Ishikawa (cell line): Measurements from ENCODE around the gene CACNA2D3.

ENCODE experiments used
- CEBPB ChIP-seq: IDR thresholded peaks from 2 replicates; pipeline ENCODE4 v1.6.1; 2012
- CREB1 ChIP-seq: IDR thresholded peaks from 2 replicates; pipeline ENCODE4 v1.6.1; 2012; ENCODE audit warnings: low read depth
- EGR1 ChIP-seq: IDR thresholded peaks from 2 replicates; pipeline ENCODE4 v1.6.1; 2012
- EP300 ChIP-seq: IDR thresholded peaks from 2 replicates; pipeline ENCODE4 v1.6.1; 2012; ENCODE audit warnings: borderline replicate concordance
- FOXM1 ChIP-seq: IDR thresholded peaks from 2 replicates; pipeline ENCODE4 v1.6.1; 2012; ENCODE audit warnings: low read depth, borderline replicate concordance
- NFIC ChIP-seq: IDR thresholded peaks from 2 replicates; pipeline ENCODE4 v1.6.1; 2012
- RAD21 ChIP-seq: IDR thresholded peaks from 2 replicates; pipeline ENCODE4 v1.6.1; 2012; ENCODE audit warnings: low read depth
- TAF1 ChIP-seq: IDR thresholded peaks from 2 replicates; pipeline ENCODE4 v1.6.1; 2012; ENCODE audit warnings: low read depth, mild to moderate bottlenecking
- TCF12 ChIP-seq: IDR thresholded peaks from 2 replicates; pipeline ENCODE4 v1.6.1; 2012; ENCODE audit warnings: low read depth
- TEAD4 ChIP-seq: IDR thresholded peaks from 2 replicates; pipeline ENCODE4 v1.6.1; 2012
- USF1 ChIP-seq: IDR thresholded peaks from 2 replicates; pipeline ENCODE4 v1.6.1; 2012
- YY1 ChIP-seq: IDR thresholded peaks from 2 replicates; pipeline ENCODE4 v1.6.1; 2012; ENCODE audit warnings: low read depth
- ZBTB7A ChIP-seq: IDR thresholded peaks from 2 replicates; pipeline ENCODE4 v1.6.1; 2012; ENCODE audit warnings: low read depth
- TF ChIP-seq, protein P1 (sequence below): IDR thresholded peaks from 2 replicates; pipeline ENCODE4 v1.6.1; 2012; ENCODE audit warnings: low read depth, mild to moderate bottlenecking
- TF ChIP-seq, protein P2 (sequence below): IDR thresholded peaks from 2 replicates; pipeline ENCODE4 v1.6.1; 2012

The CACNA2D3 gene

GRCh38 chr3:54212723-54213122, 90.4 kb downstream of the CACNA2D3 start:
- TF ChIP-seq YY1: no peak
- TF ChIP-seq, protein P1, sequence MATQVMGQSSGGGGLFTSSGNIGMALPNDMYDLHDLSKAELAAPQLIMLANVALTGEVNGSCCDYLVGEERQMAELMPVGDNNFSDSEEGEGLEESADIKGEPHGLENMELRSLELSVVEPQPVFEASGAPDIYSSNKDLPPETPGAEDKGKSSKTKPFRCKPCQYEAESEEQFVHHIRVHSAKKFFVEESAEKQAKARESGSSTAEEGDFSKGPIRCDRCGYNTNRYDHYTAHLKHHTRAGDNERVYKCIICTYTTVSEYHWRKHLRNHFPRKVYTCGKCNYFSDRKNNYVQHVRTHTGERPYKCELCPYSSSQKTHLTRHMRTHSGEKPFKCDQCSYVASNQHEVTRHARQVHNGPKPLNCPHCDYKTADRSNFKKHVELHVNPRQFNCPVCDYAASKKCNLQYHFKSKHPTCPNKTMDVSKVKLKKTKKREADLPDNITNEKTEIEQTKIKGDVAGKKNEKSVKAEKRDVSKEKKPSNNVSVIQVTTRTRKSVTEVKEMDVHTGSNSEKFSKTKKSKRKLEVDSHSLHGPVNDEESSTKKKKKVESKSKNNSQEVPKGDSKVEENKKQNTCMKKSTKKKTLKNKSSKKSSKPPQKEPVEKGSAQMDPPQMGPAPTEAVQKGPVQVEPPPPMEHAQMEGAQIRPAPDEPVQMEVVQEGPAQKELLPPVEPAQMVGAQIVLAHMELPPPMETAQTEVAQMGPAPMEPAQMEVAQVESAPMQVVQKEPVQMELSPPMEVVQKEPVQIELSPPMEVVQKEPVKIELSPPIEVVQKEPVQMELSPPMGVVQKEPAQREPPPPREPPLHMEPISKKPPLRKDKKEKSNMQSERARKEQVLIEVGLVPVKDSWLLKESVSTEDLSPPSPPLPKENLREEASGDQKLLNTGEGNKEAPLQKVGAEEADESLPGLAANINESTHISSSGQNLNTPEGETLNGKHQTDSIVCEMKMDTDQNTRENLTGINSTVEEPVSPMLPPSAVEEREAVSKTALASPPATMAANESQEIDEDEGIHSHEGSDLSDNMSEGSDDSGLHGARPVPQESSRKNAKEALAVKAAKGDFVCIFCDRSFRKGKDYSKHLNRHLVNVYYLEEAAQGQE: no peak

DNA sequence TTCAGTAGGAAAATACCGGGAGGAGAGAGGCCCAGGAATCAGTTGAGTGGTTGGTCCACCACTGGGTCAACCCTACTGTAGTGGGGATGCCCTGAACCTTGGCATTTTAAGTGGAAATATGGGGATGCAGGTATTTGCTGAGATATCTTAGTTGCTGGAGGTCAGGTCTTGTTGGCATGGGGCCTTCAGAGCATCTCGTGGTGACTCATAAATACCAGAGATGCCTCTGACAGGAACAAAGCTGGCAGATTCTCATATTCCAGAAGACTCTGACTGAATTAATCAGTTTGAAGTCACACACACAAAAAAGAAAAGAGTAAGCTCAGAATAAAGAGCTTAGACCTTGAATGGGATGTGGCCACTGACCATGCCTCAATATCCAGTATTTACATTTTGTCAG, 91.6 kb downstream of the CACNA2D3 start:
- TF ChIP-seq YY1 (no peak), CEBPB (no peak), USF1 (no peak), CREB1 (no peak), FOXM1 (no peak), EP300 (no peak), RAD21 (no peak), TCF12 (no peak), EGR1 (no peak), NFIC (no peak), TEAD4 (no peak), TAF1 (no peak), ZBTB7A (no peak)
- TF ChIP-seq, protein P2, sequence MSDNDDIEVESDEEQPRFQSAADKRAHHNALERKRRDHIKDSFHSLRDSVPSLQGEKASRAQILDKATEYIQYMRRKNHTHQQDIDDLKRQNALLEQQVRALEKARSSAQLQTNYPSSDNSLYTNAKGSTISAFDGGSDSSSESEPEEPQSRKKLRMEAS: no peak
- TF ChIP-seq, protein P1: no peak

DNA sequence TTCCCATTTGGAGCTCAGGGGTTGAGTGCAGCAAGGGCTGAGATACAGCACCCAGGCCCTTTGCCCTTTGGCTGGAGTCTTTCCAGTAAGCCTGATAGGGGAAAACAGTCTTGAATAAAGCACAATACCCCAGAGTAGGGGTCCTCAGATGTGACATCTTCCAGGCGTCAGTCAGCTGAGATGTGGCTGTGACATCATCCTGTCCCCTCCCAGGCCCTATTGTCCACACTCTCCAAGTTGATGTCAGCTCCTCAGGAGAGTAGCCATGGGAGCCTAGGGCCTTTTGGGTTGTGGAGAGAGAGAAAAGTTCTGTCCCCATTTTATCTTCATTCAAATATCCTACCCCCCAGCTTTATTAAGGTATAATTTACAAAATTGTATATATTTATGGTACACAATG, 92.5 kb downstream of the CACNA2D3 start:
- no peak for TF ChIP-seq TAF1
- TF ChIP-seq, protein P2: no peak
- TF ChIP-seq TCF12: no peak
- TF ChIP-seq FOXM1: no peak
- TF ChIP-seq CREB1: no peak
- no peak for TF ChIP-seq NFIC
- TF ChIP-seq RAD21: no peak
- TF ChIP-seq CEBPB: no peak
- no peak for TF ChIP-seq EP300
- TF ChIP-seq, protein P1: no peak
- no peak for TF ChIP-seq ZBTB7A
- TF ChIP-seq USF1: no peak

DNA sequence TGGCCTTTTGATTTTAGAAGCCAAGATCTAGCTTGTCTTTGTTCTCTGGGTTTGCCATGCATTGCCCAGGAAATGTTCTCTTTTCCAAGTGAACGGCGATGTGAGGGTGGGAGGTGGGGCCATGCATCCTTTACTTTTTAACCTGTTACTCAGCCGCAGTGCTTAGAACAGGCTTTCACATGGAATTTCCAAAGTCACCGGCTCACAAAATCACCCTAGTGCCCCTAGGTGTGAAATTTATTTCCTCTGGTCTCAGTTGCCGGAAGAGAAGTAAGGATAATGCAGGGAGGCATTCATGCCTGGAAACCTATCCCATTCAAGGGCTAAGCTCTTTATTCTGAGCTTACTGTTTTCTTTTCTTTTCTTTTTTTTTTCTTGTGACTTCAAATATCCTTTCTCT, 93.2 kb downstream of the CACNA2D3 start:
- TF ChIP-seq, protein P1: no peak
- TF ChIP-seq NFIC: no peak
